Loucy (cell line): ENCODE data around the gene PARVG.

Experiments used
- H2AFZ ChIP-seq: fragments of 200-600 bp; sonication (generic); 2 replicates; pipeline ENCODE4 v1.6.0; 2016; ENCODE audit warnings: antibody characterized with exemption, mild to moderate bottlenecking, low read length, moderate library complexity
- H3F3A ChIP-seq: fragments of 200-600 bp; 2 replicates; pipeline ENCODE4 v1.6.0; 2016; ENCODE audit warnings: antibody characterized with exemption, low read depth, mild to moderate bottlenecking
- H3K27me3 ChIP-seq: fragments of 200-600 bp; sonication (generic); 2 replicates; pipeline ENCODE4 v1.6.1; 2014; ENCODE audit warnings: low read length, mild to moderate bottlenecking; ENCODE audit not compliant: insufficient read depth, poor library complexity, severe bottlenecking
- H3K36me3 ChIP-seq: fragments of 200-600 bp; sonication (generic); 2 replicates; pipeline ENCODE4 v1.6.1; 2016; ENCODE audit warnings: low read length; ENCODE audit not compliant: insufficient read depth
- H3K4me1 ChIP-seq: fragments of 200-600 bp; sonication (generic); 2 replicates; pipeline ENCODE4 v1.5.1; 2014; ENCODE audit warnings: low read length, mild to moderate bottlenecking; ENCODE audit not compliant: insufficient read depth, poor library complexity, severe bottlenecking
- H3K4me2 ChIP-seq: fragments of 200-600 bp; sonication (generic); 2 replicates; pipeline ENCODE4 v1.6.0; 2014; ENCODE audit warnings: antibody characterized with exemption, low read length, low read depth, mild to moderate bottlenecking; ENCODE audit not compliant: poor library complexity, severe bottlenecking
- H3K4me3 ChIP-seq: fragments of 200-600 bp; sonication (generic); 2 replicates; pipeline ENCODE4 v1.5.1; 2014; ENCODE audit warnings: low read length, mild to moderate bottlenecking, mixed read lengths; ENCODE audit not compliant: poor library complexity, severe bottlenecking
- H3K79me2 ChIP-seq: fragments of 200-600 bp; sonication (generic); 2 replicates; pipeline ENCODE4 v1.6.1; 2014; ENCODE audit warnings: low read length; ENCODE audit not compliant: insufficient read depth
- H3K9ac ChIP-seq: fragments of 200-600 bp; sonication (generic); 2 replicates; pipeline ENCODE4 v1.6.0; 2014; ENCODE audit warnings: mild to moderate bottlenecking, low read depth, low read length, moderate library complexity; ENCODE audit not compliant: poor library complexity, severe bottlenecking
- H3K9me2 ChIP-seq: fragments of 200-600 bp; sonication (generic); replicated peaks from 2 replicates; pipeline ENCODE4 v1.6.1; 2016; ENCODE audit warnings: low read depth, low read length, mixed read lengths
- H3K9me3 ChIP-seq: fragments of 200-600 bp; sonication (generic); 2 replicates; pipeline ENCODE4 v1.6.1; 2014; ENCODE audit warnings: mild to moderate bottlenecking, antibody characterized with exemption, low read length, low read depth; ENCODE audit not compliant: insufficient read depth
- H4K20me1 ChIP-seq: fragments of 200-600 bp; sonication (generic); 2 replicates; pipeline ENCODE4 v1.6.0; 2014; ENCODE audit warnings: antibody characterized with exemption, low read length, mild to moderate bottlenecking; ENCODE audit not compliant: insufficient read depth, poor library complexity, severe bottlenecking
- CTCF ChIP-seq: fragments of 200-600 bp; sonication (generic); conservative IDR thresholded peaks from 2 replicates; pipeline ENCODE4 v1.5.1; 2014; ENCODE audit warnings: mild to moderate bottlenecking, antibody characterized with exemption, low read length
- EZH2phosphoT487 ChIP-seq: fragments of 200-600 bp; IDR thresholded peaks from 2 replicates; pipeline ENCODE4 v1.6.1; 2018; ENCODE audit warnings: antibody characterized with exemption, mild to moderate bottlenecking, moderate library complexity, borderline replicate concordance

The PARVG gene

GRCh38 chr22:44179196-44179988 is 1.3 kb upstream of the PARVG start:
- Histone ChIP-seq H3K79me2 (peaks cover 42% of the 10 kb centered on the region), H3K4me3 (peak overlapping the region; percentile 89), H3K4me1 (peaks cover 43% of the 10 kb centered on the region), H3K36me3 (no peaks in the 10 kb centered on the region; the same call in 1 of the 2 replicates), H3K9me3 (no peaks in the 10 kb centered on the region), H2AFZ (no peak overlapping the region), H4K20me1 (peaks cover 15% of the 10 kb centered on the region), H3K9ac (peak overlapping the region; percentile 96), H3F3A (no peaks in the 10 kb centered on the region), H3K9me2 (no peaks in the 10 kb centered on the region), H3K27me3 (no peaks in the 10 kb centered on the region), H3K4me2 (peak overlapping the region; percentile 77)
- TF ChIP-seq EZH2phosphoT487, result no peak
- TF ChIP-seq CTCF, result no peak

GRCh38 chr22:44179989-44180705 is 578 bp upstream of the PARVG start:
- Histone ChIP-seq H3K27me3 (no peaks in the 10 kb centered on the region), H4K20me1 (peaks cover 15% of the 10 kb centered on the region), H2AFZ (no peak overlapping the region), H3K4me1 (peaks cover 45% of the 10 kb centered on the region), H3K4me2 (peak overlapping the region; percentile 77), H3K9me2 (no peaks in the 10 kb centered on the region), H3K9me3 (no peaks in the 10 kb centered on the region), H3K4me3 (peak overlapping the region; percentile 89), H3K9ac (peak overlapping the region; percentile 96), H3K36me3 (no peaks in the 10 kb centered on the region; the same call in 1 of the 2 replicates), H3F3A (no peaks in the 10 kb centered on the region), H3K79me2 (peaks cover 50% of the 10 kb centered on the region)
- no peak; the same call in 1 of the 2 replicates for TF ChIP-seq CTCF
- TF ChIP-seq EZH2phosphoT487, result no peak

DNA sequence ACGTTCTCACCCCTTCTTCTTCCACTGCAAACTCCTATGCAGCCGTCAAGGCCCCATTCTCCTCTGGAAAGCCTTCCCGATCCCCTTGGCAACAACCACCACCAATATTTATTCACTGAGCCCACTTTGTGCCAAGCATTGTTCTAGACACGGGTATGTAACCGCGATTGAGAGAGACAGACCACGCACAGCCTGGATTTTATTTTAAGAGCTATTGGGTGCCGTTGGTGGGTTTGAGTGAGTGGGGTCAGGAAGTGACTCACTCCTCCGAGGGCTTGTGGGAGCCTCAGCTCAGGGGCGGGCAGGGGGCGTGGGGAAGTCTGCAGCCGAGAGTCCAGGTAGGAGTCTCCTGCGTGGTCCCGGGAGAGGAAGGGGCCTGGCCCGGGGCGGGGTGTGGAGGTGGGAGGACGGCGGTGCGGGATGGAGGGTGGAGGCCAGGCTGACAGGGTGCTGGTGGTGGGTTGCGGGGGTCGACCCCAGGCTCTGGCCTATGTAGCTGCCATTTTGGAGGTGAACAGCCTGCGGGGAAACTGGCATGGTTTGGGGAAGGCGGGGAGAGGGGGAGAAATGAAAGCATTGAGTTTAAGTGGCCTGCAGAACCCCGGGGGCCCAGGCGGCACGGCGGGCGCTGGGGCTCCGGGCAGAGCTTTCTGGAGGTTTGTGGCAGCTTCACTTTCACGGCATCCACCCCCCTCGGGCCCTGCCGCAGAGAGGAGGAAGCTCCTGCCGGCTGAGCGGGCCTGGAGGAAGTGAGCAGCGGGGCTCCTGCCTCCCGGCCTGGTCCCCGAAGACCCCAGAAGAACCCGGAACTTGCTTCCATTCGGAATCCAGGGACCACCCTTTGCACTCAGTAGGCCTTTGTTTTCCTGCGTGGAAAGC is 547 bp downstream of the PARVG start:
- Histone ChIP-seq H4K20me1 (peaks cover 15% of the 10 kb centered on the region), H2AFZ (peak overlapping the region; percentile 82), H3K36me3 (peaks cover 9% of the 10 kb centered on the region; the same call in 1 of the 2 replicates), H3K9ac (peak overlapping the region; percentile 96), H3K9me3 (no peaks in the 10 kb centered on the region), H3K79me2 (peaks cover 51% of the 10 kb centered on the region), H3K27me3 (no peaks in the 10 kb centered on the region), H3K4me3 (peak overlapping the region; percentile 89), H3K9me2 (no peaks in the 10 kb centered on the region), H3K4me2 (peak overlapping the region; percentile 77), H3K4me1 (peaks cover 45% of the 10 kb centered on the region), H3F3A (no peaks in the 10 kb centered on the region)
- no peak for TF ChIP-seq EZH2phosphoT487
- TF ChIP-seq CTCF, result no peak
